NCI-H2107 treated with DMSO at 0.1 percent for 48 hours (cell line): ENCODE measurements around the gene CRYBA4.

Experiments
- DNase-seq: peaks from one replicate; lab custom pipeline; 2025; ENCODE audit not compliant: unreplicated experiment; lab: John Stamatoyannopoulos, UW

The CRYBA4 gene

DNA sequence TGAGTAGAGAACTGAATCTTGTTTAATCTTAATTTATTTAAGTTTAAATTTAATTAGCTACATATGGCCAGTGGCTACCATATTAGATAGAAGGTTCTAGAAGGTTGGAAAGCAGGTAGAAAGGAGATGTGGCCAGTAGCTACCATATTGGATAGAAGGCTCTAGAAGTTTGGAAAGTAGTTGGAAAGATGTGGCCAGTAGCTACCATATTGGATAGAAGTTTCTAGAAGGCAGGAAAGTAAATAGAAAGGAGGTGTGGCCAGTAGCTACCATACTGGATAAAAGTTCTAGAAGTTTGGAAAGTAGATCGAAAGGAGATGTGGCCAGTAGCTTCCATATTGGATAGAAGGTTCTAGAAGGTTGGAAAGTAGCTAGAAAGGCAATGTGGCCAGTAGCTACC is 2.2 kb downstream of the CRYBA4 start:
- DNase-seq: no peak

- DNase-seq: no peak
Observed at GRCh38 chr22:26624803-26625202, 3.0 kb downstream of the CRYBA4 start.

DNA sequence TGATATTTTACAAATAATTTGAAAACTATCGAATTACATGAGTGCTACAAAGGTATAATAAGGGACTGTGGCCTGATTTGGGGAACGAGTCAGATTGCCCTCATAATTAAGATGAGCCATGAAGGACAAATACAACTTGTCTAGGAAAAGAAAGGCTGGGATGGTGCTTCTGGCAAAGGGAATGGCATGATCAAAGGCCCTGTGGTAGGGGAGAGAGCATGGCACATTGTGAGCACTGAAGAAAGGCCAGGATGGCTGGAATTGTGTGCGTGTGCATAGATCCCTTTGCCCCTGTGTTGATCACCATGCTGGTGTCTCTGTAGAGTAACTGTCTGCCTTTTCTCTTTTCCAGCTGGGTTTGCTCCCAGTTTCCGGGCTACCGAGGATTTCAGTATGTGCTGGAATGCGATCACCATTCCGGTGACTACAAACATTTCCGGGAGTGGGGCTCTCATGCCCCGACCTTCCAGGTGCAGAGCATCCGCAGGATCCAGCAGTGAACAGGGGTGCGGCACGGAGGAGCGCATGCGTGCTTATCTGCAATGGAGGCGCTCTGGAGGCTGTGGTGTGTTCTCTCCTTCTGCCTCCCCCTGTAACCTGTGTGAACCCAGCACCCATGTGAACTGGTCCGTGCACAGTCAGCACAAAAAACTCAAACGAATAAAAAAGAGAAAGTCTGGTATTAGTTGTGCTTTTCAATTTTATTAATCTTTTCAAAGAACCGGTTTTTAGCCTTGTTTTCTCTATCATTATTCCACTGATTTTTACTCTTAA is 8.4 kb downstream of the CRYBA4 start:
- no peak for DNase-seq

DNA sequence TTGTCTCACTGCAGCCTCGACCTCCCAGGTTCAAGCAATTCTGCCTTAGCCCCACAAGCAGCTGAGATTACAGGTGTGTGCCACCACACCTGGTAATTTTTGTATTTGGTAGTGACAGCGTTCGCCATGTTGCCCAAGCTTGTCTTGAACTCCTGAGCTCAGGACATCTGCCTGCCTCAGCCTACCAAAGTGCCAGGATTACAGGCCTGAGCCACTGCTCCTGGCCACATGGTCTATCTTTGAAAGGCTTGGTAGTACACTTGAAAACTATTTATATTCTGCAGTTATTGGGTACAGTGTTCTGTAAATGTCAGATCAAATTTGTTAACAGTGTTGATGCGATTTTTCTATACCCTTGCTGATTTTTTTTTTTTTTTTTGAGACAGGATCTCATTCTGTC is 9.5 kb downstream of the CRYBA4 start:
- DNase-seq: no peak

DNA sequence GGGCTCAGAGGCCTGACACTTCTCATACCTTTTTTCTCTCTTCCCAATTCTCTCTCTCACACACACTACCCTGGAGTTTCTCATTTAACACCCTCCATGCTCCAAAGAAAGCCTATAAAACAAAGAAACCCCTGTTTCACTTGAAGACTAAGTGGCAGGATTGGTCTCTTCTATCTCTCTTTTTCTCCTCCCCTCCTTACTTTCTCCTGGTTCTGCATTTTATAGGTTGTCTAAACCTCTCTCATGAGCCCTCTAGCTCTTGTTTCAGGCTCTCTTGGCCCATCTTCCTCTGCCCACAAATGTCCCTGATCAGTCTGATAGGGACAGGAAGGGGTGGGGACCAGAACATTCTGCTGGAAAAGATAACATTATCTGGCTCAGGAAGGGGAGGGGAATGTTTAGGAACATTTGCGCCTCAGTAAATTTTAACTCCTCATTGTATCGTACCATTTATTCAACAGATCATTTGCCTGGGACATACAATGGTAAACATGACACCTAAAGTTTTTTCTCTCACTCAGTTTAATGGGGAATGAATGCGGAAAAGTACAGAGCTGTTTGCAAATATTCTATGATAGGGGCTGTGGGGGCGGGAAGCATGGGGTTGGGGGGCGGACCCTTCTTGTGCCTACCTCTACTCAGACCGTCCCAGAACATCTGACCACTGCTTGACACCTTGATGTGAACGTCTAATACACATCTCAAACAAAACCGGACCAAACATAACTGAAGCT is 10.8 kb downstream of the CRYBA4 start:
- no peak for DNase-seq

GRCh38 chr22:26634189-26634588 is 12.4 kb downstream of the CRYBA4 start:
- DNase-seq: no peak

- no peak for DNase-seq
Observed at GRCh38 chr22:26635117-26635516, 13.4 kb downstream of the CRYBA4 start.

GRCh38 chr22:26636296-26636695 is 14.5 kb downstream of the CRYBA4 start:
- no peak for DNase-seq

GRCh38 chr22:26642465-26643417 is 21.0 kb downstream of the CRYBA4 start:
- peak; percentile 61 for DNase-seq

DNA sequence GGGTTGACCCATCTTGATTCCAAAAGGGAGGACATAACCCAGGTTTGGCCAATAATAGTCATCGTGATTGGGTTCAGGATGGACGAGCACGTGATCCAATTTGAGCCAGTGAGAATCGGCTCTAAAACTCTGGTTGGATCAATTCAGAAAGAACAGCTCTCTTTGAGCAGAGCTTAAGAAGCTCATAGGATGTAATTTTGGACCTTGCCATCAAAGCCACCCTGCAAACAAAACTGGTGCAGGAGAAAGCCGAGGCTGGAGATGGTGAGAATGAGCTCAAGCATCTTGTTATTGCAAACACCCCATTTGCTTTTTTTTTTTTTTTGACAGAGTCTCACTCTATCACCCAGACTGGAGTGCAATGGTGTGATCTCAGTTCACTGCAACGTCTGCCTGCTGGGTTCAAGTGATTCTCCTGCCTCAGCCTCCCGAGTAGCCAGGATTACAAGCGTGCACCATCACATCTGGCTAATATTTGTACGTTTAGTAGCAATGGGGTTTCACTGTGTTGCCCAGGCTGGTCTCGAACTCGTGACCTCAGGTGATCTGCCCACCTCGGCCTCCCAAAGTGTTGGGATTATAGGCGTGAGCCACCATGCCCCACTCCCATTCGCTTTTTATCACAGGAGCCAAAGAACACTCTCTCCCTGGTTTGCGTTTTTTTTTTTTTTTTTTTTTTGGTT is 21.8 kb downstream of the CRYBA4 start:
- DNase-seq: no peak

DNA sequence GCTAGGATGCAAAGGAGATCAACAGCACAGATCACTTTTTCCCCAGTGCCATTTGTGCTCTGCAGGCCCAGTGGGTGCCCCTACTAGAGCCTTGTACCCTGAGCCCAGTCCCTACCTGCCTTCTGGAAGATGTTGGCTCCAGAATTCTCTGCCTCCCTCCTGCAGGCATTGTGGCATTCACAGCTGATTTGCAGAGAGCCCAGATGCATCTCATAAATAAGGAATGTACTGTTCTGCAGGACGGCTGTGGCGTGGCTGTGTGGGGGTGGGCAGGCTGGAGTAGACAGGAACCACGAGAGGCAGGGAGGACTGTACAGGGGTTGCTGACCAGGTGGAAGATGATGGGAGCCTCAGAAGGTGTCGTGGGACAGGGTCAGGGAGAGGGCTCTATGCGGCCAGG is 24.4 kb downstream of the CRYBA4 start:
- peak; percentile 38 for DNase-seq

DNA sequence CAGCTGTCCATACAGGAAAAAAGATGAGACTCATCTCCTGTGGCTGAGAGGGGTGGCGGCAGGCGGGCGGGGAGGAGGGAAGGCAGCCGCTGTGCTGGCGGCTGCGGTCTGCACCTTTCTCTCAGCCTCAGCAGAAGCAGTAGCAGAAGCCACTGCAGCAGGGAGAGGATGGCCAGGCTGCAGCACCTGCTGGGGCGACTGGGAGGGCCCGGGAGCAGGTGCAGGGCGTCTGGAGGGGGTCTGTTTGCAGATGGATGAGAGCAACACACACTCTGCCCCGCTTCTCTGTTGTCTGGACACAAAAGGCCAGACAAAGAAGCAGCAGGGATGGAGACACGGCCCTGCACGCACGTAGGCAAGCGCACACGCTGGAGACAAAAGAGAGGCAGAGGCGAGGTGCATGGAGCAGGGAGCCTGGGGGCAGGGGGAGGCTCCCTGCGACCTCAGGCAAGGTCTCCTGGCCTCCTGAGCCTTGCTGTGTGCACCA is 26.3 kb downstream of the CRYBA4 start:
- peak; percentile 79 for DNase-seq

DNA sequence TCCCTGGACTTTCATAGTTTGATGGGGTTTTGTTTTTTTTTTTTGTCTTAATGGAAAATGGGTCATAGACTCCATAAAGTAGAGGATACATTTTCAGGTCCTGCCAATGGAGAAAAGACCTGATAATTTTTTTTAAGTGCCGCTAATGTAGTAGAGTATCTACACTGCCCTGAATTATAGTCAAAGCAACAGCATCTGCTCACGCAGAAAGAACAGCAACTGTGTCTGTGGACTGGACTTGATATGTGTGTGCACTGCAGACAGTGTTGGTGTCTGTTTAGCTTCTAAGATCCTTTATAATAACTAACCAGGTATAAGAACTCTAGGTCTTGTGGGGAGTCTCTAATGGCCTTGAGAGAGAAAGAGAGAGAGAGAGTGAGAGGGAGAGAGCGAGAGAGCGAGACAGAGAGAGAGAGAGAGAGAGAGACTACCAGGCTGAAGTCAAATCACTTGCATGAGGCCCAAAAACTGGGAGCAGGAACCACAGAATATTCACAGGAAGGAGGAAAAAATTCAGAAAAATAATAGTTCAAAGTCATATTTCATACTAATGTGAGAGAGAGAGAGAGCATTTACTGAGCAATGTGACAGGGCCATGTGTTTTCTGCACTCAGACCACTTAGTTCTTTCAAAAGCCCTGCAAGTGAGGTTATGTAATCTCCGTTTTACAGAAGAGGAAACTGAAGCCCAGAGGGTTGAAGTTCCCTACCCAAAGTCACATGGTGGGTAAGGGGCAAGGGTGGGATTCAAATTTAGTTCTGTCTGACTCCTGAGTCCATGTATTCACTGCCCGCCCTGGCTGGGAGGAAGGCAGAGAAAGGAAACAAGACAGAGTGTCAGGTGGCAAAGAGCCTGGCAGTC is 27.0 kb downstream of the CRYBA4 start:
- DNase-seq: peak; percentile 28

DNA sequence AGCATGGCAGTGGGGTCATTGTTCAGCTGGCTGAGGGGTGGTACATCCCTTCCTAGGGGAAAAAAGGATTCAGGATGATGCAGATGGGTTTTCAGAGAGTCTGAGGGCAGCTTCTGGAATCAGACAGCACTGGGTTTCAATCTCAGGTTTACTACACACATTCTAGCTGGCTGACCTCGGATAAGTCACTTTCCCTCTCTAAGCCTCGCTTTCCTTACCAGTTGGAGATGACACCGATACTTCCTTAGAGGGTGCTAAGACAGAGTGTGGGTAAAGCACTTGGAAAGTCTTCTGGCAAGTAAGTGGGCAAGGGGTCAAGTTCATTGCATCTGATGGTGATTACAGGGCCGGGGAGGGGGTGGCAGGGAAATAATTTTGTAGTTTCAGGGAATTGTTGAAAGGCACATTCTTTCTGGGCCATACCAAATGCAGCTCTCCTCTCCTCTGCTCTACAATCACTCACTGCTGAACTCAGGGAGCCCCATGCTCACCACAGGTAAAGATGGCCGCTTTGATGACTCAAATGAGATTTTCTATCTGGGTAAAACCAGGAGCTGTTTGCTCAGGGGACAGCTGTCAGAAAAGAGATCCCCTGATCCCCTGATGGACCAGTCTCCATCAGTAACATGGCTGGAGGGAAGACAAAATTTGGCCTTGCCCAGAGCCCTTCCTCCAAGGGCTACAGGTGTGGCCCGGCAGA is 29.1 kb downstream of the CRYBA4 start:
- no peak for DNase-seq

GRCh38 chr22:26651815-26652214 is 30.1 kb downstream of the CRYBA4 start:
- no peak for DNase-seq

- no peak for DNase-seq
Observed at GRCh38 chr22:26656891-26657851, 35.4 kb downstream of the CRYBA4 start, which contains the start of gene MIAT. TSS of gene MIAT (plus strand) at chr22:26657588.

GRCh38 chr22:26658161-26658560 is 36.4 kb downstream of the CRYBA4 start:
- DNase-seq: no peak
